ENCODE measurements around the gene UTS2. TPM values are rescaled to one million over a fixed set of nuclear protein-coding genes. Genes with fewer than 3 reads are reported as not detected.

The UTS2 gene
- total RNA-seq, 1 experiment from 2014 or later: not detected

DNA sequence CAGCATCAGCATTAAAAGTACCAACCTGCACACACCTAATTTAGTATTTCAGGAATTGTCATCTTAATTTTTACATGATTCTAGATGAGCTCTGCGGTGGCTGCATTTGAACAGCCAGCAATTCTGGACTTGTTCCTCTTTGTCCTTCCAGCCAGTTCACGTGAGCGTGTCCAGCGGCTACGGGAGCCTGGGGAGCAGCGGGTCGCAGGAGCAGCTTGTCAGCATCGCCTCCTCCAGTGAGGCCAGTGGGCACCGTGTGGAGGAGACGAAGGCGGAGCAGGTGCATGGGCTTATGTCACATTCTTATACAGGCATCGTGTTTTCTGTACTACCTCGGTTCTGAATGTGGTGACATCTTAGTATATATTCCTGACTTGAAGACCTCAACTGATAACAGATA is 43.1 kb downstream of the UTS2 start:
- Histone ChIP-seq H3K9me3 (ENCODE audit: control insufficient read depth, insufficient read depth, low read depth, low read length) (peaks cover 14% of the 10 kb centered on the region), H3K4me3 (ENCODE audit: low read depth in 2 of 2, low read length in 2 of 2) (no peak overlapping the region), H3K27me3 (ENCODE audit: control insufficient read depth, insufficient read depth, low read length) (no peaks in the 10 kb centered on the region), H3K27ac (ENCODE audit: low read length) (no peak overlapping the region), H3K4me1 (ENCODE audit: control insufficient read depth, insufficient read depth, low read length) (no peaks in the 10 kb centered on the region), H3K36me3 (ENCODE audit: control insufficient read depth, insufficient read depth, low read length) (peaks cover 21% of the 10 kb centered on the region)
- CTCF ChIA-PET: no interaction called here
- POLR2A ChIA-PET: interaction anchor here (0.7 kb wide), 1 partner anchor 10 kb away, joined by 3 read pairs; no protein-coding TSS in a partner anchor
- no peak for TF ChIP-seq POLR2AphosphoS5 (IDR thresholded peaks at IDR 0.05; ENCODE audit: low read depth, low read length)
- TF ChIP-seq, protein P1, sequence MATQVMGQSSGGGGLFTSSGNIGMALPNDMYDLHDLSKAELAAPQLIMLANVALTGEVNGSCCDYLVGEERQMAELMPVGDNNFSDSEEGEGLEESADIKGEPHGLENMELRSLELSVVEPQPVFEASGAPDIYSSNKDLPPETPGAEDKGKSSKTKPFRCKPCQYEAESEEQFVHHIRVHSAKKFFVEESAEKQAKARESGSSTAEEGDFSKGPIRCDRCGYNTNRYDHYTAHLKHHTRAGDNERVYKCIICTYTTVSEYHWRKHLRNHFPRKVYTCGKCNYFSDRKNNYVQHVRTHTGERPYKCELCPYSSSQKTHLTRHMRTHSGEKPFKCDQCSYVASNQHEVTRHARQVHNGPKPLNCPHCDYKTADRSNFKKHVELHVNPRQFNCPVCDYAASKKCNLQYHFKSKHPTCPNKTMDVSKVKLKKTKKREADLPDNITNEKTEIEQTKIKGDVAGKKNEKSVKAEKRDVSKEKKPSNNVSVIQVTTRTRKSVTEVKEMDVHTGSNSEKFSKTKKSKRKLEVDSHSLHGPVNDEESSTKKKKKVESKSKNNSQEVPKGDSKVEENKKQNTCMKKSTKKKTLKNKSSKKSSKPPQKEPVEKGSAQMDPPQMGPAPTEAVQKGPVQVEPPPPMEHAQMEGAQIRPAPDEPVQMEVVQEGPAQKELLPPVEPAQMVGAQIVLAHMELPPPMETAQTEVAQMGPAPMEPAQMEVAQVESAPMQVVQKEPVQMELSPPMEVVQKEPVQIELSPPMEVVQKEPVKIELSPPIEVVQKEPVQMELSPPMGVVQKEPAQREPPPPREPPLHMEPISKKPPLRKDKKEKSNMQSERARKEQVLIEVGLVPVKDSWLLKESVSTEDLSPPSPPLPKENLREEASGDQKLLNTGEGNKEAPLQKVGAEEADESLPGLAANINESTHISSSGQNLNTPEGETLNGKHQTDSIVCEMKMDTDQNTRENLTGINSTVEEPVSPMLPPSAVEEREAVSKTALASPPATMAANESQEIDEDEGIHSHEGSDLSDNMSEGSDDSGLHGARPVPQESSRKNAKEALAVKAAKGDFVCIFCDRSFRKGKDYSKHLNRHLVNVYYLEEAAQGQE (IDR thresholded peaks at IDR 0.05; ENCODE audit: insufficient read depth in 1 of 2, low read depth in 2 of 2, low read length in 1 of 2): no peak
- TF ChIP-seq, protein P2, sequence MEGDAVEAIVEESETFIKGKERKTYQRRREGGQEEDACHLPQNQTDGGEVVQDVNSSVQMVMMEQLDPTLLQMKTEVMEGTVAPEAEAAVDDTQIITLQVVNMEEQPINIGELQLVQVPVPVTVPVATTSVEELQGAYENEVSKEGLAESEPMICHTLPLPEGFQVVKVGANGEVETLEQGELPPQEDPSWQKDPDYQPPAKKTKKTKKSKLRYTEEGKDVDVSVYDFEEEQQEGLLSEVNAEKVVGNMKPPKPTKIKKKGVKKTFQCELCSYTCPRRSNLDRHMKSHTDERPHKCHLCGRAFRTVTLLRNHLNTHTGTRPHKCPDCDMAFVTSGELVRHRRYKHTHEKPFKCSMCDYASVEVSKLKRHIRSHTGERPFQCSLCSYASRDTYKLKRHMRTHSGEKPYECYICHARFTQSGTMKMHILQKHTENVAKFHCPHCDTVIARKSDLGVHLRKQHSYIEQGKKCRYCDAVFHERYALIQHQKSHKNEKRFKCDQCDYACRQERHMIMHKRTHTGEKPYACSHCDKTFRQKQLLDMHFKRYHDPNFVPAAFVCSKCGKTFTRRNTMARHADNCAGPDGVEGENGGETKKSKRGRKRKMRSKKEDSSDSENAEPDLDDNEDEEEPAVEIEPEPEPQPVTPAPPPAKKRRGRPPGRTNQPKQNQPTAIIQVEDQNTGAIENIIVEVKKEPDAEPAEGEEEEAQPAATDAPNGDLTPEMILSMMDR (IDR thresholded peaks at IDR 0.05): no peak
- in situ Hi-C loops (cut with HindIII; ENCODE audit: low pct_unique_long_range_greater_than_20kb, low sequenced_read_pairs): no loop called here
- intact Hi-C loops (cut with micrococcal nuclease; ENCODE audit: unreplicated experiment): loop anchor here (5.0 kb wide), 1 partner anchor 88 kb away; no protein-coding TSS in a partner anchor
- ATAC-seq (no peak), DNase-seq (ENCODE audit: low read depth, low spot score) (no peak)
- BruUV-seq (replicated peaks): no TSS peak

DNA sequence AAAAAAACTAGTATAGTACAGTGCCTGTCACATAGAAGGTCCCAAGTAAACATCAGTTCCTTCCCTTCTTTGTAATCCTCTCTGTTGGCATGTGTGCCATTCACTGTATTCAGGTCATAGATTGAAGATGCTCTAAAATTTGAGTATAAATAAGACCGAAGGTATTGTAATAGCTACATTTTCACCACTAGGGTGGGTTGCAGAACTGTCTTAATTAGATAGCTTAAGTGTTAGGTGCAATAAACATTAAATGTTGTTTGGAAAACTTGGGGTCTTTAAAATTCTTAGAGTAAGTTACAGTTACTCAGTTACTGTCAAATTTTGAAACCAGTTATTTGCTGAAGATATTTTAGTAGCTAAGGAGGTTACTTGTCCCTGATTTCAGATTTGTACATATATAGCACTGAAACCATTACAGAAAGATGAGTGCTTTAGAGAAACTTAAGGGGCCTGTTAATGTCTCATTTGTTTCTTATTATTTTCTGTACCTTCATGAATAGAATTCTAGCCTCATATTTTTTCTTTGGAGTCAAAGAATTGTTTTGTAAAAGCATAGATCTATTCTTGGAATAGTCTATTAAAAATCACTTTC is 44.5 kb downstream of the UTS2 start:
- ChIA-PET POLR2A (interaction anchor here (0.5 kb wide), 1 partner anchor 165 kb away, joined by 7 read pairs; no protein-coding TSS in a partner anchor), CTCF (interaction anchor here (0.7 kb wide), 1 partner anchor 83 kb away, joined by 13 read pairs; no protein-coding TSS in a partner anchor)
- H3K27ac ChIP-seq (ENCODE audit: low read length): no peak overlapping the region
- no peak overlapping the region for H3K4me3 ChIP-seq (ENCODE audit: low read depth in 2 of 2, low read length in 2 of 2)
- intact Hi-C loops (cut with micrococcal nuclease; ENCODE audit: unreplicated experiment): loop anchor here (5.0 kb wide), 1 partner anchor 89 kb away; no protein-coding TSS in a partner anchor
- H3K36me3 ChIP-seq (ENCODE audit: control insufficient read depth, insufficient read depth, low read length): peaks cover 21% of the 10 kb centered on the region
- TF ChIP-seq, protein P2 (IDR thresholded peaks at IDR 0.05): peak; percentile 67; the same call in 1 of the 2 replicates
- TF ChIP-seq, protein P1 (IDR thresholded peaks at IDR 0.05; ENCODE audit: insufficient read depth in 1 of 2, low read depth in 2 of 2, low read length in 1 of 2): no peak
- no TSS peak for BruUV-seq (replicated peaks)
- H3K4me1 ChIP-seq (ENCODE audit: control insufficient read depth, insufficient read depth, low read length): no peaks in the 10 kb centered on the region
- peaks cover 4% of the 10 kb centered on the region; the same call in 1 of the 2 replicates for H3K9me3 ChIP-seq (ENCODE audit: control insufficient read depth, insufficient read depth, low read depth, low read length)
- no peaks in the 10 kb centered on the region for H3K27me3 ChIP-seq (ENCODE audit: control insufficient read depth, insufficient read depth, low read length)
- DNase-seq (ENCODE audit: low read depth, low spot score) (no peak), ATAC-seq (peak; percentile 81)
- in situ Hi-C loops (cut with HindIII; ENCODE audit: low pct_unique_long_range_greater_than_20kb, low sequenced_read_pairs): no loop called here

Data from Panc1 (cell line).